PC-9 (cell line): ENCODE results near the gene RNF4. TPM values are rescaled to one million over a fixed set of nuclear protein-coding genes. Genes with fewer than 3 reads are reported as not detected.

Source experiments
- BruUV-seq: library from RNA; stranded (reverse); fragments of 400-500 nt; replicated peaks from 2 replicates; lab custom pipeline; 2021; lab: Mats Ljungman, UMichigan
- CTCF ChIA-PET: fragments of 300-600 bp; sonication (Branson Sonifier 250); formaldehyde crosslinking; loops from one replicate; lab custom pipeline; 2022; ENCODE audit warnings: antibody characterized with exemption; lab: Charles Lee
- POLR2A ChIA-PET: fragments of 300-600 bp; sonication (Branson Sonifier 250); formaldehyde crosslinking; loops from one replicate; lab custom pipeline; 2022; ENCODE audit warnings: antibody characterized with exemption; ENCODE audit not compliant: unreplicated experiment; lab: Charles Lee
- DNase-seq, 2 experiments: peaks; one replicate each; pipeline versions ENCODE4 v3.0.0 to v3.0.0-alpha.2; 2015 to 2022; ENCODE audit warnings: mixed read lengths in 1 of 2
- H2AFZ ChIP-seq: fragments of 200-600 bp; sonication (generic); 2 replicates; pipeline ENCODE4 v1.8.1; 2017; ENCODE audit warnings: antibody characterized with exemption
- H3F3A ChIP-seq: fragments of 200-600 bp; sonication (generic); 2 replicates; pipeline ENCODE4 v1.8.1; 2017; ENCODE audit warnings: antibody characterized with exemption, mild to moderate bottlenecking, low read depth; ENCODE audit not compliant: insufficient read depth
- H3K27ac ChIP-seq: fragments of 200-600 bp; sonication (generic); 2 replicates; pipeline ENCODE4 v1.6.1; 2016; ENCODE audit warnings: mixed run types
- H3K27me3 ChIP-seq: fragments of 200-600 bp; sonication (generic); 2 replicates; pipeline ENCODE4 v1.6.1; 2016; ENCODE audit warnings: low read depth, mixed run types; ENCODE audit not compliant: insufficient read depth
- H3K36me3 ChIP-seq: fragments of 200-600 bp; sonication (generic); 2 replicates; pipeline ENCODE4 v1.6.1; 2016; ENCODE audit warnings: low read depth, mixed run types
- H3K4me1 ChIP-seq: fragments of 200-600 bp; sonication (generic); replicated peaks from 2 replicates; pipeline ENCODE4 v1.6.1; 2016; ENCODE audit warnings: mixed run types; ENCODE audit not compliant: insufficient read depth
- H3K4me2 ChIP-seq: fragments of 200-600 bp; sonication (generic); 2 replicates; pipeline ENCODE4 v1.6.1; 2017; ENCODE audit warnings: mixed run types
- H3K4me3 ChIP-seq: fragments of 200-600 bp; sonication (generic); 2 replicates; pipeline ENCODE4 v1.6.1; 2016; ENCODE audit warnings: mixed run types
- H3K79me2 ChIP-seq: fragments of 200-600 bp; sonication (generic); 2 replicates; pipeline ENCODE4 v1.6.1; 2017; ENCODE audit warnings: low read depth, mixed run types
- H3K9me2 ChIP-seq: fragments of 200-600 bp; sonication (generic); 2 replicates; pipeline ENCODE4 v1.8.1; 2017; ENCODE audit warnings: mild to moderate bottlenecking; ENCODE audit not compliant: insufficient read depth
- H3K9me3 ChIP-seq: fragments of 200-600 bp; sonication (generic); 2 replicates; pipeline ENCODE4 v1.8.1; 2016; ENCODE audit warnings: low read depth; ENCODE audit not compliant: insufficient read depth
- H4K20me1 ChIP-seq: fragments of 200-600 bp; sonication (generic); 2 replicates; pipeline ENCODE4 v1.8.1; 2017; ENCODE audit not compliant: insufficient read depth
- CTCF ChIP-seq: fragments of 200-600 bp; sonication (generic); conservative IDR thresholded peaks from 2 replicates; pipeline ENCODE4 v1.6.1; 2017; ENCODE audit warnings: mixed run types, antibody characterized with exemption, mild to moderate bottlenecking, moderate library complexity
- EZH2 ChIP-seq: fragments of 200-600 bp; sonication (generic); IDR thresholded peaks from 2 replicates; pipeline ENCODE4 v1.8.0; 2017; ENCODE audit warnings: antibody characterized with exemption, low read depth
- intact Hi-C: fragments of 100-400 bp; cut with micrococcal nuclease; formaldehyde crosslinking; loops from one replicate; pipeline ENCODE4 v1.10.0; 2022; ENCODE audit not compliant: unreplicated experiment
- total RNA-seq: library from RNA; stranded (reverse); gene quantifications from 2 replicates; pipeline ENCODE4 v1.2.3, GENCODE V29; 2021

The RNF4 gene
- total RNA-seq, 1 experiment from 2014 or later, result 63.5 TPM

GRCh38 chr4:2443956-2444740 is 24.8 kb upstream of the RNF4 start:
- intact Hi-C loops, result loop anchor here (5.0 kb wide), 1 partner anchor 202 kb away; the partner anchor contains the start of genes HAUS3 and POLN
- Histone ChIP-seq H3K27ac (no peak overlapping the region), H3K4me1 (no peaks in the 10 kb centered on the region), H3K4me3 (no peak overlapping the region), H3K9me2 (no peaks in the 10 kb centered on the region), H3K79me2 (no peaks in the 10 kb centered on the region), H2AFZ (no peak overlapping the region), H3K4me2 (no peak overlapping the region), H3K27me3 (peaks cover 27% of the 10 kb centered on the region), H3F3A (no peaks in the 10 kb centered on the region), H3K36me3 (no peaks in the 10 kb centered on the region), H4K20me1 (no peaks in the 10 kb centered on the region; the same call in 1 of the 2 replicates), H3K9me3 (no peaks in the 10 kb centered on the region)
- no TSS peak for BruUV-seq
- ChIA-PET POLR2A (no interaction called here), CTCF (interaction anchor here (0.5 kb wide), 2 partner anchors 183 to 285 kb away, joined by 5 to 7 read pairs; no protein-coding TSS in a partner anchor)
- no peak for DNase-seq
- no peak for TF ChIP-seq CTCF

GRCh38 chr4:2445130-2445529 is 23.8 kb upstream of the RNF4 start:
- DNase-seq, result no peak
- CTCF ChIA-PET, result no interaction called here
- H2AFZ ChIP-seq, result no peak overlapping the region
- H3K9me3 ChIP-seq, result no peaks in the 10 kb centered on the region
- no TSS peak for BruUV-seq
- H3K27me3 ChIP-seq, result peaks cover 34% of the 10 kb centered on the region
- no peaks in the 10 kb centered on the region for H3K36me3 ChIP-seq
- no peaks in the 10 kb centered on the region for H3K79me2 ChIP-seq
- TF ChIP-seq CTCF (no peak), EZH2 (no peak)
- H3F3A ChIP-seq, result no peaks in the 10 kb centered on the region
- H3K4me1 ChIP-seq, result no peaks in the 10 kb centered on the region
- H4K20me1 ChIP-seq, result no peaks in the 10 kb centered on the region; the same call in 1 of the 2 replicates
- no peak overlapping the region for H3K27ac ChIP-seq
- POLR2A ChIA-PET, result no interaction called here
- H3K4me3 ChIP-seq, result no peak overlapping the region
- no peaks in the 10 kb centered on the region for H3K9me2 ChIP-seq
- intact Hi-C loops, result no loop called here
- no peak overlapping the region for H3K4me2 ChIP-seq

- Histone ChIP-seq H3K27ac (no peak overlapping the region), H3F3A (no peaks in the 10 kb centered on the region), H3K4me3 (no peak overlapping the region), H3K9me2 (no peaks in the 10 kb centered on the region), H2AFZ (no peak overlapping the region), H3K4me2 (no peak overlapping the region), H3K4me1 (no peaks in the 10 kb centered on the region), H3K27me3 (peaks cover 38% of the 10 kb centered on the region), H3K79me2 (no peaks in the 10 kb centered on the region), H3K36me3 (no peaks in the 10 kb centered on the region), H4K20me1 (no peaks in the 10 kb centered on the region; the same call in 1 of the 2 replicates), H3K9me3 (no peaks in the 10 kb centered on the region)
- POLR2A ChIA-PET, result no interaction called here
- intact Hi-C loops, result no loop called here
- CTCF ChIA-PET, result no interaction called here
- DNase-seq, result no peak
- TF ChIP-seq EZH2 (no peak), CTCF (no peak)
- no TSS peak for BruUV-seq
Observed at GRCh38 chr4:2445571-2445970, 23.3 kb upstream of the RNF4 start.
